Measurements from ENCODE around the gene EIF3A. TPM values are rescaled to one million over a fixed set of nuclear protein-coding genes. Genes with fewer than 3 reads are reported as not detected.

Gene EIF3A
- total RNA-seq, 1 donor from 2014 or later, result 176 TPM

DNA sequence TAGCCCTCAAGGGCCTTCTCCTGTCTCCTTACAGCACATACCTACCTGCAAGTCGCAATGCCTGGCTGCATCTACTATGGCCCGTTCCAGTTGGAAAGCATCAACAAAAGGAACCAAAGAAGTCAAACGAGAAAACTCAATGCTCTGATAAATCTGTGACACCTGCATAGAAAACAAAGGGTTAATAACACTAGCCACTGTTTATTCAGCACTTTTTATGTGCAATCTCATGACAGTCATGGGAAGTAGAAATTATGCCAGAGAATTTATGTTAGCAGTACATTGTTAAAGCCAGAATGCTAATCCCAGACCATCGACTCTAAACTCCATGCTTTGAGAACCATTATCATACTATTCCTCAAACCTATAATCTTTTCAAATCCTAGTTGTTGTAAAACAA is 21.1 kb downstream of the EIF3A start:
- intact Hi-C loops (cut with micrococcal nuclease), result no loop called here

DNA sequence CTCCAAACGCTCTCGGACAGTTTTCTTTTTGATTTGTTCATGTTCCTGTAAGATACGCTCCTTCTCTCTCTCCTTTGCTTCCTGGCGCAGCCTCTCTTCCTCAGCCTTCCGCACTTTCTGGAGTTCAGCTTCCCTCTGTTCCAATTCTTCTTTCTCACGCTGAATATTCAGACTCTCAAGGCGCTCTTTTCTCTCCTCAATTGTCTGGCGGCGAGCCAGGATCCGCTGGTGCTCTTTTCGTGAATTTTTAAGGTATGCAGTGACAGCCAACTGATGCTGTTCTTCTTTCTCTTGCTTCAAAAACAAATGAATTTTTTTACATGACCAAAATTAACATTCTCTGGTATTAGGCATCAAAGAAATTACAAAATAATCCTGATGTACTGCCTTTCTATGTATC is 22.6 kb downstream of the EIF3A start:
- intact Hi-C loops (cut with micrococcal nuclease), result no loop called here

DNA sequence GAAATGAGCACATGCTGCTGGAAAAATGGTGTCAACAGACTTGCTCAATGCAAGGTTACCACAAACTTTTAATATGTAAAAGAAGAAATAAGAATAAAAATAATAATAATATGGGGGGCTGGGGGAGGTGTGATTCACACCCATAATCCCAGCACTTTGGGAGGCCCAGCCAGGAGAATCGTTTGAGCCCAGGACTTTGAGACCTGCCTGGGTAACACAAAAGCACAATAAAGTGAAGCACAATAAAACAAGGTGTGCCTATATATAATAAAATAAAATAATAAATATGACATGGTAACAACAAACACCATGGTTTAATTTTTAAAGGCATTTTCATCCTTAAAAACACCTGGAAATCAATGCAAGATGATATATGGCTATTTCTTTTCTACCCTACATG is 25.1 kb downstream of the EIF3A start:
- intact Hi-C loops (cut with micrococcal nuclease), result no loop called here

DNA sequence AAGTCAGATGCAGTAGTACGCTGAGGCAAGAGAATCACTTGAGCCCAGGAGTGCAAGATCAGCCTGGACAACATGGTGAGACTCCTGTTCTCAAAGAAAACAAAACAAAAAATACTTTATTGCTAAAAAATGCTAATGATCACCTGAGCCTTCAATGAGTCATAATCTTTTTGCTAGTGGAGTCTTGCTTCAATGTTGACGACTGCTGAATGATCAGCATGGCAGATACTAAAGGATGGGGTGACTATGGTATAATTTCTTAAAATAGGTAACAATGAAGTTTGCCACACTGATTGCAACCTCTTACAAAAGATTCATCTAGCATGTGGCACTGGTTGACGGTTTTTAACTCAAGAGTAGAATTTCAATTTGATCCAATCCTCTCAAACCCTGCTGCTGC is 28.8 kb downstream of the EIF3A start:
- intact Hi-C loops (cut with micrococcal nuclease), result no loop called here

DNA sequence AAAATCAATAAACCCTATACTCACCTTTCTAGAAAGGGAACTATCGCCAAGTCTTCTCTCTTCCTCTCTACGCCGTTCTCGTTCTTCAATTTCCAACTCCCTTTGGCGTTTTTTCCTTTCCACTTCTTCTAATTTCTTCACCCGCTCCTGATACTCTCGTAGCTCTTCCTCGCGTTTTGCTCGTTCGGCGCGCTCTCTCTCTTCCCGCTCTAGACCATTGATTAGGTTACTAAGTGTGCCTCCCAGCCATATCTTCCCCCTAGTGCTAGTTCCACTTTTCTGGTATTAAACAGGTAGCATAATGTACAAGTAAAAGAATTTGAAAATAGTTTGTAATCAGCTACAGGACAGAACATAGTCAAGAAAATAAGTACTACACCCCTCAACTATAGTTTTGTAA is 30.8 kb downstream of the EIF3A start:
- intact Hi-C loops (cut with micrococcal nuclease), result no loop called here

DNA sequence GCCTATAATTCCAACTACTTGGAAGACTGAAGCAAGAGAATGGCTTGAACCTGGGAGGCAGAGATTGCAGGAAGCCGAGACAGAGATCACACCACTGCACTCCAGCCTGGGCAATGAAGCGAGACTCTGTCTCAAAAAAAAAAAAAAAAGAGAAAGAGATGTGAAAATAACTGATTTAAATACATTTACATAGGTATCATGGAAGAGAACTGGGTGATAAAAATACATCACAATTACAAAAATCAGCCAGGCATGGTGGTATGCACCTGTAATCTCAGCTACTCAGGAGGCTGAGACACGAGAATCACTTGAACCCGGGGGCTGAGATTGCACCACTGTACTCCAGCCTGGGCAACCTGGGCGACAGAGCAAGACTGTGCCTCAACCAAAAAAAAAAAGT is 31.3 kb downstream of the EIF3A start:
- intact Hi-C loops (cut with micrococcal nuclease), result no loop called here

DNA sequence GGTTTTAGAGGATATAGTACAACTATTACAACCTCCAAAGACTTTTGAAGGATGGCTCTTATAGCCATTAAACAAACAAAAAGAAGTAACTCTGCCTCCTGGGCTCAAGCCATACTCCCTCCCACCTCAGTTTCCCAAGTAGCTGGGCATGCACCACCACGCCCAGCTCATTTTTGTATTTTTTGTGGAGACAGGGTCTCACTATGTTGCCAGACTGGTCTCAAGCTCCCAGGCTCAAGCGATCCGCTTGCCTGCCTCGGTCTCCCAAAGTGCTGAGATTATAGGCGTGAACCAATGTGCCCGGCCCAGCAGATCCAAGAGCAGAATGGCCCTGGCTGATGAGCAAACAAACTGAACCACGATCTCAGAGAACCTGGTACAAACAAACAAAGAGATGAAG is 35.1 kb downstream of the EIF3A start:
- intact Hi-C loops (cut with micrococcal nuclease), result no loop called here

DNA sequence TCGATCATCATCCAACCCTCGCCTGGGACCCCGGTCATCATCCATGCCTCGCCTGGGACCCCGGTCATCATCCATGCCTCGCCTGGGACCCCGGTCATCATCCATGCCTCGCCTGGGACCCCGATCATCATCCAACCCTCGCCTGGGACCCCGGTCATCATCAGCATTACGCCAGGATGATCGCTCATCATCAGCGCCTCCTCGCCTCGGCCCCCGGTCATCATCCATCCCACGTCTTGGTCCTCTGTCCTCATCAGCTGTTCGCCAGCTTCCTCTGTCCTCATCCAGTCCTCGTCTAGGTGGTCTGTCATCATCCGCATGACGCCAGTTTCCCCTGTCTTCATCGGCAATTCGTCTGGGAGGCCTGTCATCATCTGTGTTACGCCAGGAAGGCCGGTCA is 38.4 kb downstream of the EIF3A start:
- intact Hi-C loops (cut with micrococcal nuclease), result no loop called here

DNA sequence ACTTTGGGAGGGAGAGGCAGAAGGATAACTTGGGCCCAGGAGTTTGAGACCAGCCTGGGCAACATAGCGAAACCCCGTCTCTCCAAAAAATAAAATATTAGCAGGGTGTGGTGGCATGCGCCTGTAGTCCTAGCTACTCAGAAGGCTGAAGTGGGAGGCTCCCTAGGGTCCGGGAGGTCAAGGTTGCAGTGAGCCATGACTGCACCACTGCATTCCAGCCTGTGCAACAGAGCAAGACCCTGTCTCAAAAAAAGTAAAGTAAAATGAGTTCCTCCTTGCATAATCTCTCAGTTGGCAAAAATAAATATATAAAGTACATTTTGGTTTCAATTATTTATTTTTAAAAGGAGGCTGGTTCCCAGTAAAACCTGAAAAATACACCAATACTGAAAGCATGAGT is 39.3 kb downstream of the EIF3A start:
- intact Hi-C loops (cut with micrococcal nuclease), result no loop called here

DNA sequence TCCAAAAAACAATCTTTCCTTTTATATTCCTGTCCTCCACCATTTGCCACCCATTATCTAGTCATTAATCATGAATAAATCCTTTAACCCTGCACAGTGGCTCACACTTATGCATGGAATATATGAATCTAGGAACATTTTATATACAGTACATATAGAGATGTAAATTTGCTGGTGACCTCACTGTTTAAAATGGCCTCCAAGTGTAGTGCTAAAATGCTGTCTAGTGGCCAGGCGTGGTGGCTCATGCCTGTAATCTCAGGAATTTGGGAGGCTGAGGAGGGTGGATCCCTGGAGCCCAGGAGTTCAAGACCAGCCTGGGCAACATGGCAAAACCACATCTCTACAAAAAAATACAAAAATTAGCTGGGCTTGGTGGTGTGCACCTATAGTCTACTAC is 41.5 kb downstream of the EIF3A start:
- intact Hi-C loops (cut with micrococcal nuclease), result no loop called here

DNA sequence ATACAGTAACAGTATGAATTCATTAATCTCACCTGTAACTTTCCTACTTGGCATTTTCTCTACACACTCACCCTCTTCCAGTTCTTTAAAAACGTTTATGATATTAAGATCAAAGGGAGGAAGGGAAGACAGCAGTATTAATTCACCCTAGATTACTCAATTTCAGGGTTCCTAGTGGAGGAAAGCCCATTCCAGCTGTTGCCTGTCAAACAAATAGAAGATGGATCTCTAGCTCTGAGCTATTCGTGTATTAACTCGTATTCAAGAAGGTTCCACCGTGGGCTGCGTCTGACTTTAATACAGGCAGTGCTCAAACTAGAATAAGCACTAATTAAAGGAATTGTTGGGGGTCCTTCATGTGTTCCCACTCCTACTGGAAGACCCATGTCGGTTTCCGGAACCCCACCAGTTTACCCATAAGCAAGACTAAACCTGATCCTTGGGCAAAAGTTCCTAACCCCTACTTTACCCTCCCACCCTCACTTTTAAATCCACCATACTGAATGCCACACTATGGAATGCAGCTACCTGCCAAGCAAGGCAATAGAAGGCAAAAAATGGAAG is 49.0 kb downstream of the EIF3A start:
- intact Hi-C loops (cut with micrococcal nuclease), result loop anchor here (5.0 kb wide), 1 partner anchor 46 kb away; no protein-coding TSS in a partner anchor

DNA sequence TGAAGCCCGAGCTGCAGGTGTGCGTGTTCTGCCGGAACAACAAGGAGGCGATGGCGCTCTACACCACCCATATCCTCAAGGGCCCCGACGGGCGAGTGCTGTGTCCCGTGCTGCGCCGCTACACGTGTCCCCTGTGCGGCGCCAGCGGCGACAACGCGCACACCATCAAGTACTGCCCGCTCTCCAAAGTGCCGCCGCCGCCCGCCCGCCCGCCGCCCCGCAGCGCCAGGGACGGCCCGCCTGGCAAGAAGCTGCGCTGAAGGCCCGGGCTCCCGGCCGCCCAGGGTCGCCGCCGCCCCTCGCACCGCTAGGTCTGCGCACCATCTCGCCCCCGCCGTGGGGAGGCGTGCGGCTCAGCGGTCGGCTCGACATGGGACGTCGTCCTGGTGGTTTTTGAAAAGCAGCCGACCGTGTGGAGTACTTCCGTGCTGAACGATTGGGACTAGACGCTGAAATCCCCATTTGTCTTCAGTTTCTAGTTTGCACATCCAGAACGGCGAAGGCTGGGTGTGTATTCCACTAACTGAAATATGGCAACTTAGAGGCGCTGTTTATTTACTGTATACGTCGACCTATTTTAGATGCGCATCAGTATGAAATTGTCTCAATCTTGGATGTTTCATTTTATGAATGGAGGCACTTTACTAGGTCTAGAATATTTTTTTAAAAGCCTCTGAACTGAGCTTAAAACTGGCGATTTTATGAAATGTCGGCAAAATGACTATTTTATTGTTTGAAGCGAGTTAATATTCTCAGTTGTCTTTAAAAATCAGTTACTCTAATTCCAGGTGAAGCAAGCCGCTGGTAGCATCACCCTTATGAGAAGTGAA is 50.0 kb downstream of the EIF3A start:
- intact Hi-C loops (cut with micrococcal nuclease), result loop anchor here (1.0 to 5.0 kb wide), 2 partner anchors 47 to 135 kb away; partner anchors contain the start of gene SFXN4

DNA sequence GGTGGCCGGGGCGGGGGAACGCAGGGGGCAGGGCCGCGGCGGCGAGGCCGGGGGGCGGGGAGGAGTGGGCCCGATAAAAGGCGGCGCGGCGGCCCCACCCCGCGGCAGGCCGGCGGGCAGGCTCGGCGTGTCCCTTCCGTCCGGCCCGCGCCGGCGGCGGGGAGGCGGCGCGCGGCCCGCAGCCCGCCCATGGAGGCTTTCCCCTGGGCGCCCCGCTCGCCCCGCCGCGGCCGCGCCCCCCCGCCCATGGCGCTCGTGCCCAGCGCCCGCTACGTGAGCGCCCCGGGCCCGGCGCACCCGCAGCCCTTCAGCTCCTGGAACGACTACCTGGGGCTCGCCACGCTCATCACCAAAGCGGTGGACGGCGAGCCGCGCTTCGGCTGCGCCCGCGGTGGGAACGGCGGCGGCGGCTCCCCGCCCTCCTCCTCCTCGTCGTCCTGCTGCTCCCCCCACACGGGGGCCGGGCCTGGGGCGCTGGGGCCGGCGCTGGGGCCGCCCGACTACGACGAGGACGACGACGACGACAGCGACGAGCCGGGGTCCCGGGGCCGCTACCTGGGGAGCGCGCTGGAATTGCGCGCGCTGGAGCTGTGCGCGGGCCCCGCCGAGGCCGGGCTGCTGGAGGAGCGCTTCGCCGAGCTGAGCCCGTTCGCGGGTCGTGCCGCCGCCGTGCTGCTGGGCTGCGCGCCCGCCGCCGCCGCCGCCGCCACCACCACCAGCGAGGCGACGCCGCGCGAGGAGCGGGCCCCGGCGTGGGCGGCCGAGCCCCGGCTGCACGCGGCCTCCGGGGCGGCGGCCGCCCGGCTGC is 50.8 kb downstream of the EIF3A start, which contains the start of gene NANOS1:
Gene NANOS1, plus strand, starts transcription at position 102 of the 808 bp plus-strand sequence. Its CDS starts 88 bp downstream, at position 190.
- intact Hi-C loops (cut with micrococcal nuclease), result loop anchor here (1.0 to 10.0 kb wide), 5 partner anchors 47 to 275 kb away; partner anchors contain the start of genes CACUL1, DENND10, PRDX3 and SFXN4

DNA sequence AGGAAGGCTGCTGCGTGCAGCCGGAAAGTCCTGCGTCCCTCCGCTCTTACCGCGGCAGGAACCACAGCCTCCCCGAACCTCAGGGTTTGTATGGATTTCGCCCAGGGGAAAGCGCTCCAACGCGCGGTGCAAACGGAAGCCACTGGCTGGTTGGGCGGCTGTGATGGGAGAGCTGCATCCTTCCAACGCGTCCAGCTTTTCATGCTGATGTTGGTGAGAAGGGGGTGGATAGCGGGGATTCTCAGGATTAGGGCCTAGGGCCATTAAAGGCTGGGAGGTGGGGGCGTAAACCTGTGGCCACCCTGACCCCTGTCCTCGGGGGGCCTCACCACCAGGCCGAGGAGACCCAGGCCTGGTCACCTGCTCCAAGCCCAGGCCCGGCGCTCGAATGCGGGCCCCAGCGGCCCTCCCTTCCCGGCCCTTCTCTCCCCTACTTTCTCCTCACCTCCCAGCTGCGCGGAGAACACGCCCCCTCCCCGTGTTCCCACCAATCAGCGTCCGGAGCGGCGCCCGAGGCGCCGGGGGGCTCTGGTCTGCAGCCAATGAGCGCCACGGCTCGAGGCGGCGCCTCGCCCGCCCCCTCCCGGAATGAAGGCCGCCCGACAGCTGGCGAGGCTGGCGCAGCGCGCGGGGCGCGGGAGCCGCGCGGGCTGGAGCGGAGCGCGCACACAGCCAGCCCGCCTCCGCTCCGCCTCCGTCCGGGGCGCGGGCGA is 51.6 kb downstream of the EIF3A start:
- intact Hi-C loops (cut with micrococcal nuclease), result loop anchor here (1.0 to 10.0 kb wide), 3 partner anchors 76 to 274 kb away; partner anchors contain the start of genes CACUL1, DENND10 and PRDX3

DNA sequence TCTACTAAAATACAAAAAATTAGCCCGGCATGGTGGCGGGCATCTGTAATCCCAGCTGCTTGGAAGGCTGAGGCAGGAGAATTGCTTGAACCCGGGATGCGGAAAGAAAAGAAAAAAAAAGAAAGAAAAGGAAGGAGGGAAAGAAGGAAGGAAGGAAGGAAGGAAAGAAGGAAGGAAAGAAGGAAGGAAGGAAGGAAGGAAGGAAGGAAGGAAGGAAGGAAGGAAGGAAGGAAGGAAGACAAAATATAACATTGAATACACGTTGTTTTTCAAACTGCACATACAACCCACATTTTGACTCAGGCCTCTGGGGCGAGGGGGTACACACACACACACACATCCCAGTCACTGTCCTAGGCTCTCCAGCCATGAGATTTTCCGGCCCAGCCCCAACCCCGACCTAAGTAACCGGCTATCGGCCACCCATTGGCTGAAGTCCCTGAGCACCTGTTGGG is 52.1 kb downstream of the EIF3A start:
- intact Hi-C loops (cut with micrococcal nuclease), result loop anchor here (2.0 to 10.0 kb wide), 2 partner anchors 76 to 274 kb away; partner anchors contain the start of genes CACUL1 and DENND10

DNA sequence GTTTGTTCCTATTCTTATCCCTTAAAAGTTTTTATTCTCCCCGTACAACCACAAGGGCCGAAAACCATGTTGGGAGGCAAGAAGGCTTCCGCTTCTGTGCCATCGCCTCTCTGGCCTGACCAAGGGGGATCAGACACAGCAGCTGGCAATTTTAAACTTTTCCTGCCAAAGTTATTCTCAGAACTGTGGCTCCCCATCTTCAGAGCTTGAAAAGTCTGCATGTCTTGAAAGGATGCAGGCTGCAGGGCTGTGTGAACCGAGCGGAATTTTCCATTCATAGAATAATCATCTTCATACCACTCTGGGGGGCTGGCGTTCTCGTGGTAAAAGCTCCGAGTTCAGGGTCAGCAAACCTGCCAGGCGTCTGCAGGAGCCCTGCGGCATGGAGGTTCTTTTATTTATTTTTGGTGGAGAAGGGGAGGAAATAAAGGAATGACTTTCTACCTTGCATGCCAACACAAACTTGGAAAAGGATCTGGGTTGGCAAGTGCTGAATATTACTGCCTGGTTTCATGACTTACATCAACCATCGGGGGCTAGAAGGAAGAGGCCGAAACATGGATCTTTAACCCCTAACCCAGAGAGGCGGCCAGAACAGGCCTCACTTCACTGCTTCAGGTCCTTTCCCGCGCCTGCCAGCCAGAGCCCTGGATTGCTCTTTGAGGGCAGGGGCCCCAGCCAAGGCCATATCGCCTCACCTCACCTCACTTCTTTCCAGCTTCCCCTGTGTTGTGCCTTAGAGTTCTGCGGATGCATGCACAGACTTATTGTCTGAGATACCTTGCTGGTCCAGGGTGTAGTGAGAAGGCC is 54.1 kb downstream of the EIF3A start:
- intact Hi-C loops (cut with micrococcal nuclease), result loop anchor here (10.0 kb wide), 1 partner anchor 272 kb away; the partner anchor contains the start of gene CACUL1

DNA sequence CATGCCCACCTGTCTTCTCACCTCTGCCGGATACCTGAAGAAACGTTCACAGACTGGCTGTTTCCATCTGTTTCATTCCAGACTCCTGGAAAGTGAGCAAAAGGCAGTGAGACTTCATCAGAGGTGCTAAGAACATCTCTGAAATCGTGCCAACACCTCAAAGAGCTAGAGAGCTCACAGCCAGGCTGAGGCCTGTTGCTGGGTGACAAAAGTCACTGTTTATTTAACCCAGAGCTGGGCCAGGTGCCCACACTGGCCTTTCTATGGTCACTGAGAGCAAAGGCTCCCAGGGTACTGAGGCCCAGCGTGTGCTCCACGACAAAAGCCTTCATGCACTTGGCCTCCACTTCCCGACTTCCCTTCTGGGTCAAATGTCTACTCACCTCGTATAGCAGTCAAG is 54.8 kb downstream of the EIF3A start:
- intact Hi-C loops (cut with micrococcal nuclease), result loop anchor here (10.0 kb wide), 1 partner anchor 271 kb away; the partner anchor contains the start of gene CACUL1

DNA sequence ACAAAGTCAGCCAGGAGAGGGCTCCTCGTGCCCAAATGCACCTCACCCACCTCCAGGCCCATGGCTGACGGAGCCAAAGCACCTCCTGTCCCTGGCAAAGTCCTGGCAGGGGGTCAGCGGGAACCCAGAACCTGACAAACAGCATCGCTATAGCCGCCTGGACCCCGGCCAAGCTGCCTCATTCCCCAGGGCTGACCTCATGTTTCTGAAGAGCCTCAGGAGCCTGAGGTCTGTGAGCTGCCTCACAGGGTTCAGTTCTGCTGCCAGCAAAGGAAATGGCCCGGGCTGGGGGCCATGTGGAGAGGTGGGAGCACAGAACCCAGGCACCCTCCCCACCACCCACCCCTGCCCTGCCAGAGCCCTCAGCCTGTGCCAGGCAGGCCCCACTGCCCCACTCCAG is 55.3 kb downstream of the EIF3A start:
- intact Hi-C loops (cut with micrococcal nuclease), result loop anchor here (10.0 kb wide), 1 partner anchor 271 kb away; the partner anchor contains the start of gene CACUL1

DNA sequence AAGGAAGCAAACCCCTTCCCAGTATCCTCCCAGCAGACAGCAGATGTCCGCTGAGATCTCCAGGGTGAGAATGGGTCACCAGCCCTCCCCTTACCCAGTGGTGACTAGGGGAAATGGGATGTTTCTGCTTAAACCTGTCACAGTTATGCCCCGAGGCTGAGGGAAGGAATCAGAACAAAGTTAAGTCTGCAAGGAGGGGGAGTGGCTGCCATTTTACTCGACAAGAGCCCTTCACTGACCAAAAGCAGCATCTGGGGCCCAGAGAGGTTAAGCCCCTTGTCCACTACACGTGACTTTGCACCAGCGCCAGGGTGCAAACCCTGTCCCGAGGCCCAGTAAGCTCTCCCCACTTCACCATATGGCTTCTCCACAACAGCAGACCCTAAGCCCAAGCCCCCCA is 55.7 kb downstream of the EIF3A start:
- intact Hi-C loops (cut with micrococcal nuclease), result loop anchor here (10.0 kb wide), 1 partner anchor 270 kb away; the partner anchor contains the start of gene CACUL1

DNA sequence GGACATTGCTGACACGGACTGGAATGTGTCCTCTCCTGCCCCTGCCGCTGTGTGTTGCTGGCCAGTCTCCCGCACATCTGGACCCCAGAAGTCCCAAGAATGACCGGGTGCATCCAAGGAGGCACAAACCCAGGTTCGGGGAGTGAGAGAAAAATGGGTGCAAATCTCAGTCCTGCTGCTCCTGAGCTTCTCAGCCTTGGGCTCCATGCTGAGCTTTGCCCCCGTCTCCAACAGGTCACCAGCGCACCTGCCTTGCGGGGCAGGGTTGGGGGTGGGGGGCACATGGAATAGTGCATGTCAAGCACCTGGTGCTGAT is 57.1 kb downstream of the EIF3A start:
- intact Hi-C loops (cut with micrococcal nuclease), result loop anchor here (10.0 kb wide), 1 partner anchor 269 kb away; the partner anchor contains the start of gene CACUL1

All from T-helper 2 cell treated with Interferon-gamma antibody and Interleukin-4, amounts not matched to agents 100 ng/mL and 5 ng/mL, for 36 hours (primary cell).